KOPT-K1 (cell line): Measurements from ENCODE around the gene OR51G1.

Experiments used
- H3K27ac ChIP-seq: fragments of 200-600 bp; sonication (generic); 2 replicates; pipeline ENCODE4 v1.5.1; 2016; ENCODE audit warnings: antibody characterized with exemption, mild to moderate bottlenecking, low read depth, low read length; ENCODE audit not compliant: poor library complexity, severe bottlenecking
- H3K36me3 ChIP-seq: fragments of 200-600 bp; sonication (generic); 2 replicates; pipeline ENCODE4 v1.5.1; 2017; ENCODE audit warnings: antibody characterized with exemption, mild to moderate bottlenecking, low read length, moderate library complexity; ENCODE audit not compliant: insufficient read depth
- H3K9me3 ChIP-seq: fragments of 200-600 bp; sonication (generic); 2 replicates; pipeline ENCODE4 v1.5.1; 2017; ENCODE audit warnings: antibody characterized with exemption, low read length, mild to moderate bottlenecking; ENCODE audit not compliant: insufficient read depth, poor library complexity, severe bottlenecking

Gene OR51G1

GRCh38 chr11:4887591-4887990 lies 36.5 kb downstream of the OR51G1 start:
- Histone ChIP-seq H3K36me3 (no peaks in the 10 kb centered on the region), H3K27ac (no peak overlapping the region), H3K9me3 (no peaks in the 10 kb centered on the region)

GRCh38 chr11:4886186-4886585 lies 38.0 kb downstream of the OR51G1 start:
- Histone ChIP-seq H3K9me3 (no peaks in the 10 kb centered on the region), H3K36me3 (no peaks in the 10 kb centered on the region), H3K27ac (no peak overlapping the region)

GRCh38 chr11:4884361-4884760 lies 39.8 kb downstream of the OR51G1 start:
- H3K27ac ChIP-seq: no peak overlapping the region
- no peaks in the 10 kb centered on the region for H3K9me3 ChIP-seq
- H3K36me3 ChIP-seq: no peaks in the 10 kb centered on the region

GRCh38 chr11:4882543-4882942 lies 41.6 kb downstream of the OR51G1 start:
- no peak overlapping the region for H3K27ac ChIP-seq

GRCh38 chr11:4881860-4882500 lies 42.2 kb downstream of the OR51G1 start, which contains the start of gene OR51T1:
TSS of gene OR51T1 (plus strand) at chr11:4881900. CDS start at chr11:4881900, 0 bp downstream.
- Histone ChIP-seq H3K9me3 (no peaks in the 10 kb centered on the region), H3K27ac (no peak within 1 kb of the TSS), H3K36me3 (no peaks in the 10 kb centered on the region)

More at GRCh38 chr11:4882543-4882942, 41.6 kb downstream of the OR51G1 start:
- no peaks in the 10 kb centered on the region for H3K9me3 ChIP-seq
- H3K36me3 ChIP-seq: no peaks in the 10 kb centered on the region

GRCh38 chr11:4881188-4881587 lies 43.0 kb downstream of the OR51G1 start:
- Histone ChIP-seq H3K27ac (no peak overlapping the region), H3K9me3 (no peaks in the 10 kb centered on the region), H3K36me3 (no peaks in the 10 kb centered on the region)
